Ovary (tissue), 3 donors: ENCODE data around the gene SIL1.

ENCODE experiments used
- EP300 ChIP-seq: sonication (generic); formaldehyde crosslinking; IDR thresholded peaks from one replicate; pipeline ENCODE4 v1.6.1; 2017; ENCODE audit warnings: antibody characterized with exemption
- TF ChIP-seq, protein P1 (sequence below), 3 donors: fragments of 450-650 bp in 2 of 3; fragments of 200-600 bp in 1 of 3; IDR thresholded peaks; one replicate each; pipeline versions ENCODE4 v1.5.1 to v1.8.0; 2016 to 2022; ENCODE audit warnings: antibody characterized with exemption in 3 of 3, mild to moderate bottlenecking in 1 of 3
- donor health status: DM: no; HTN: no; CAD: no.

- TF ChIP-seq, protein P1, sequence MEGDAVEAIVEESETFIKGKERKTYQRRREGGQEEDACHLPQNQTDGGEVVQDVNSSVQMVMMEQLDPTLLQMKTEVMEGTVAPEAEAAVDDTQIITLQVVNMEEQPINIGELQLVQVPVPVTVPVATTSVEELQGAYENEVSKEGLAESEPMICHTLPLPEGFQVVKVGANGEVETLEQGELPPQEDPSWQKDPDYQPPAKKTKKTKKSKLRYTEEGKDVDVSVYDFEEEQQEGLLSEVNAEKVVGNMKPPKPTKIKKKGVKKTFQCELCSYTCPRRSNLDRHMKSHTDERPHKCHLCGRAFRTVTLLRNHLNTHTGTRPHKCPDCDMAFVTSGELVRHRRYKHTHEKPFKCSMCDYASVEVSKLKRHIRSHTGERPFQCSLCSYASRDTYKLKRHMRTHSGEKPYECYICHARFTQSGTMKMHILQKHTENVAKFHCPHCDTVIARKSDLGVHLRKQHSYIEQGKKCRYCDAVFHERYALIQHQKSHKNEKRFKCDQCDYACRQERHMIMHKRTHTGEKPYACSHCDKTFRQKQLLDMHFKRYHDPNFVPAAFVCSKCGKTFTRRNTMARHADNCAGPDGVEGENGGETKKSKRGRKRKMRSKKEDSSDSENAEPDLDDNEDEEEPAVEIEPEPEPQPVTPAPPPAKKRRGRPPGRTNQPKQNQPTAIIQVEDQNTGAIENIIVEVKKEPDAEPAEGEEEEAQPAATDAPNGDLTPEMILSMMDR (IDR thresholded peaks at IDR 0.05) = no peak
- TF ChIP-seq EP300 = no peak
These were observed 39.4 kb downstream of the SIL1 start for GRCh38 chr5:139158791-139159190.
